ENCODE measurements around the gene TNFSF13.

The TNFSF13 gene

GRCh38 chr17:7588553-7589203 is 30.1 kb downstream of the TNFSF13 start:
- Histone ChIP-seq H3K4me3 (ENCODE audit: insufficient read depth, low read length, poor library complexity, severe bottlenecking) (no peak overlapping the region), H3K9me2 (replicated peaks; ENCODE audit: insufficient read depth, low read length) (no peaks in the 10 kb centered on the region), H3K27me3 (ENCODE audit: low read length) (no peaks in the 10 kb centered on the region), H4K20me1 (ENCODE audit: low read depth, low read length) (no peaks in the 10 kb centered on the region), H2AFZ (ENCODE audit: low read depth, low read length, severe bottlenecking) (no peak overlapping the region), H3K36me3 (ENCODE audit: low read length) (no peaks in the 10 kb centered on the region), H3K27ac (ENCODE audit: low read depth, low read length) (no peak overlapping the region), H3K9me3 (ENCODE audit: insufficient read depth, low read length) (no peaks in the 10 kb centered on the region), H3K79me2 (ENCODE audit: insufficient read depth, low read length) (peaks cover 20% of the 10 kb centered on the region), H3K4me2 (ENCODE audit: low read depth, low read length, poor library complexity, severe bottlenecking) (no peak overlapping the region), H3K9ac (ENCODE audit: low read length) (no peak overlapping the region), H3F3A (ENCODE audit: insufficient read depth) (no peaks in the 10 kb centered on the region)
- no peak for TF ChIP-seq CTCF (IDR thresholded peaks at IDR 0.05; ENCODE audit: insufficient read depth, low read length, poor library complexity, severe bottlenecking)
- TF ChIP-seq EZH2phosphoT487 (conservative IDR thresholded peaks at IDR 0.05; ENCODE audit: low read length), result no peak

DNA sequence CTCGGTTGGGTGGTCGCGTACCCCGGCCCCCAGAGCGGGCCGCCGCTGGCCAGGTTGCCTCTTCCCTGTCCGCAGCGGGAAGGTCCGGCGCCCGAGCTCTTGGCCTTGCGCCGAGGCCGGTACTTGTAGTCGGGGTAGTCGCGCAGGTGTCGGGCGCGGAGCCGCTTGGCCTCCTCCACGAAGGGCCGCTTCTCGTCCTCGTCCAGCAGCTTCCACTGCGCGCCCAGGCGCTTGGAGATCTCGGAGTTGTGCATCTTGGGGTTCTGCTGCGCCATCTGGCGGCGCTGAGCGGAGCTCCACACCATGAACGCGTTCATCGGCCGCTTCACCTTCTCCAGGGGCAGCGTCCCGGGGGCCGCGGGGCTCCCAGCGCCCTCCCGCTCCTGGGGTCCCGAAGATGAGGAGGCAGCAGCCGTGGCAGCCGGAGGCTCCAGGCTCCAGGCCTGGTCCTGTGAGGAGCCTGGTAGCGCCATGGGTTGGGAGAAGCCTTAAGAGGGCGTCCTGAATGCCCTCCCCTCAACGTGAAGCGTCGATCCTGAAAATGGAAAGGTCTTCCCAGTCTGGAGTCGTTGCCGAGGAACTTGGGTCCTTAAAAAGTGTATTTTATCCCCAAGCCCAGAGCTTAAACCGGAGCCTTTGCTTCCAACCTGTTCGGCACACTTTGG is 30.8 kb downstream of the TNFSF13 start:
- H3K27ac ChIP-seq (ENCODE audit: low read depth, low read length), result no peak overlapping the region

DNA sequence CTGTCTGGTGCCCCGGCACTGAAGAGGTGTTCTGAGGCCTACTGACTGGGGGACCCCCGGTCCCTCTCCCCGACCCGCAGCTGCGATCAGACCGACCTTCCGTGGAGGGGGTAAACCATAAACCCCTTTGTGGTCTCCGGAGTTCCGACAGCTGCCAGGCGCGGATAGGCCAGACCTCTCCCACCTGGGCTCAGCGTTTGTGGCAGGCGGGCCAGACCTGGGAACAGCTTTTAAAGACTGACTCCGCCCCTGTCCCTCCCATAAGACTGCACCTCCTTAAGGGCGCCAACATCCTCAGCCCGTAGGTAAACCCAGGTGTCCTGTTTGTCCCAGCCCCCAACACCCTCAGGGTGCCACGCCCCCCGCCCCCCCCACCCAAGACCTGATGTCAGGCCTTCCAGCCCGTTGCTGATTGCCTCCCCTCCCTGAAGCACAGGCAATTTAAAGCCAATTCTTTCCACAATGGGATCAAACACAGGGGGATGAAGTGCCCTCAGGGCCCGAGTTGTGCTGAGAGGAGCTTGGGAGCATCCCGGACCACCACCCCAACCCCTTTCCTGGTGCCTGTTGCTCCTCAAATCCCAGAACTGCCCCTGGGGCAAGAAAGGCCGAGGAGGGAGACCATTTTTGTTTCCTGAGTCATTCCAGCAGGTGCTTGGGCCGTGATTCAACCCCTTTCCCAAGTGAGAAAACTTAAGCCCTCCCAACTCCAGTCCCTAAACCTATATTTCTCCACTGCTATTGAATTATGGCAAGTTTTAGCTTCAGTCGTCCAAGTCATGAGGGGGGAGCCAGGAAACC is 31.5 kb downstream of the TNFSF13 start, which contains the start of gene SOX15:
Gene SOX15 (minus strand): TSS at position 204 of the 801 bp plus-strand sequence. CDS start 418 bp downstream, outside the sequence.
- no peaks in the 10 kb centered on the region for H3F3A ChIP-seq (ENCODE audit: insufficient read depth)
- H3K9ac ChIP-seq (ENCODE audit: low read length), result no peak within 1 kb of the TSS
- peaks cover 6% of the 10 kb centered on the region; the same call in 1 of the 2 replicates for H3K36me3 ChIP-seq (ENCODE audit: low read length)
- no peaks in the 10 kb centered on the region for H3K9me2 ChIP-seq (replicated peaks; ENCODE audit: insufficient read depth, low read length)
- no peaks in the 10 kb centered on the region for H3K9me3 ChIP-seq (ENCODE audit: insufficient read depth, low read length)
- no peak for TF ChIP-seq CTCF (IDR thresholded peaks at IDR 0.05; ENCODE audit: insufficient read depth, low read length, poor library complexity, severe bottlenecking)
- no peak for TF ChIP-seq EZH2phosphoT487 (conservative IDR thresholded peaks at IDR 0.05; ENCODE audit: low read length)
- H4K20me1 ChIP-seq (ENCODE audit: low read depth, low read length), result no peaks in the 10 kb centered on the region
- no peak within 1 kb of the TSS for H3K27ac ChIP-seq (ENCODE audit: low read depth, low read length)
- H2AFZ ChIP-seq (ENCODE audit: low read depth, low read length, severe bottlenecking), result no peak within 1 kb of the TSS
- H3K27me3 ChIP-seq (ENCODE audit: low read length), result no peaks in the 10 kb centered on the region
- no peak within 1 kb of the TSS for H3K4me2 ChIP-seq (ENCODE audit: low read depth, low read length, poor library complexity, severe bottlenecking)
- peaks cover 10% of the 10 kb centered on the region for H3K79me2 ChIP-seq (ENCODE audit: insufficient read depth, low read length)
- no peak within 1 kb of the TSS for H3K4me3 ChIP-seq (ENCODE audit: insufficient read depth, low read length, poor library complexity, severe bottlenecking)

More for the DNA sequence above, 30.8 kb downstream of the TNFSF13 start:
- H4K20me1 ChIP-seq (ENCODE audit: low read depth, low read length), result no peaks in the 10 kb centered on the region
- no peaks in the 10 kb centered on the region for H3K27me3 ChIP-seq (ENCODE audit: low read length)
- H3K4me2 ChIP-seq (ENCODE audit: low read depth, low read length, poor library complexity, severe bottlenecking), result no peak overlapping the region
- 0 out of 2 replicates have a peak, but pooled peaks cover 1% of the 10 kb centered on the region for H3K36me3 ChIP-seq (ENCODE audit: low read length)
- peak; percentile 58 for TF ChIP-seq CTCF (IDR thresholded peaks at IDR 0.05; ENCODE audit: insufficient read depth, low read length, poor library complexity, severe bottlenecking)
- TF ChIP-seq EZH2phosphoT487 (conservative IDR thresholded peaks at IDR 0.05; ENCODE audit: low read length), result no peak
- no peak overlapping the region for H3K9ac ChIP-seq (ENCODE audit: low read length)
- H3K4me3 ChIP-seq (ENCODE audit: insufficient read depth, low read length, poor library complexity, severe bottlenecking), result no peak overlapping the region
- no peak overlapping the region for H2AFZ ChIP-seq (ENCODE audit: low read depth, low read length, severe bottlenecking)
- H3K9me3 ChIP-seq (ENCODE audit: insufficient read depth, low read length), result no peaks in the 10 kb centered on the region
- H3F3A ChIP-seq (ENCODE audit: insufficient read depth), result no peaks in the 10 kb centered on the region
- H3K79me2 ChIP-seq (ENCODE audit: insufficient read depth, low read length), result peaks cover 18% of the 10 kb centered on the region
- H3K9me2 ChIP-seq (replicated peaks; ENCODE audit: insufficient read depth, low read length), result no peaks in the 10 kb centered on the region
